ENCODE measurements around the gene MCUR1. TPM values are rescaled to one million over a fixed set of nuclear protein-coding genes. Genes with fewer than 3 reads are reported as not detected.

The MCUR1 gene
- total and polyA plus RNA-seq, 2 of the 13 experiments (the other 11 are each of a cell fraction or from before 2014, with no cell fraction given) = 8.0 to 29.6 TPM

DNA sequence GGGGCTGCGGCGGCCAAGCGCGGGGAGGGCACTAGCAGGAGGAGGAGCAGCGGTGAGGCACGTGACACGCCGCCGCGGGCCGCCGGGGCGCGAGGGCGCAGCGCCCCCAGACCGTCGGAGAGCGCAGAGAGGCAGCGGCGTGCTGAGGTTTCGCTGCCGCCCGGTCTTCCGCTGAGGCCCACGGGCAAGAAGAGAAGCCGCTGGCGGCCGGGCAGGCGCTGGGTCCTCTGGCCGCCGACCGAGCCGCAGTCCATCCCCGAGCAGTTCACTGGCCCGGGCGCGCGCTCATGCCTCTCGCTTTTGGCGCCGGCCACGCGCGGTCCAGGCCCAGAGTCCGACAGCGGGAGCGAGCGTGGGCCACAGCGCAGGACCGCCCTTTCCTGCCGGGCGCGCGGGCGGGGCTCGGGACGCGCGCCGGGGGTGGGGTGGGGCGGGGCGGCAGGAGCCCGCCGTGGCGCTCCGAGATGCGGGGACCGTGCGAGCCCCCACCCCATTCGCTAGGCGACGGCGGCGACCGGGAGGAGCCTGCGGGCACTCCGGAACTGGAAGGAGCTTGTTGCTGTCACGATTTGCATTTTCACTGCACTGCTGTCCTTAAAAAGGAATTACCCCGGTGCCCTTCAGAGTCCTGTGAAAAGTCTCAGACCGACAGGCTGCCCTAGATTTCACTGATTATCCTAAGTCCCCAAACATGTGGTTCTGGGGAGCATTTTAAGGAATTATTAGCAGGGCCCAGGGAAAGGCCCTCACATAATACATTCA is at the start of gene MCUR1 (continued):
- TF ChIP-seq, protein P1, sequence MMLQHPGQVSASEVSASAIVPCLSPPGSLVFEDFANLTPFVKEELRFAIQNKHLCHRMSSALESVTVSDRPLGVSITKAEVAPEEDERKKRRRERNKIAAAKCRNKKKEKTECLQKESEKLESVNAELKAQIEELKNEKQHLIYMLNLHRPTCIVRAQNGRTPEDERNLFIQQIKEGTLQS (CRISPR knock-in tag; IDR thresholded peaks at IDR 0.05) = peak; percentile 52
- TF ChIP-seq, protein P2, sequence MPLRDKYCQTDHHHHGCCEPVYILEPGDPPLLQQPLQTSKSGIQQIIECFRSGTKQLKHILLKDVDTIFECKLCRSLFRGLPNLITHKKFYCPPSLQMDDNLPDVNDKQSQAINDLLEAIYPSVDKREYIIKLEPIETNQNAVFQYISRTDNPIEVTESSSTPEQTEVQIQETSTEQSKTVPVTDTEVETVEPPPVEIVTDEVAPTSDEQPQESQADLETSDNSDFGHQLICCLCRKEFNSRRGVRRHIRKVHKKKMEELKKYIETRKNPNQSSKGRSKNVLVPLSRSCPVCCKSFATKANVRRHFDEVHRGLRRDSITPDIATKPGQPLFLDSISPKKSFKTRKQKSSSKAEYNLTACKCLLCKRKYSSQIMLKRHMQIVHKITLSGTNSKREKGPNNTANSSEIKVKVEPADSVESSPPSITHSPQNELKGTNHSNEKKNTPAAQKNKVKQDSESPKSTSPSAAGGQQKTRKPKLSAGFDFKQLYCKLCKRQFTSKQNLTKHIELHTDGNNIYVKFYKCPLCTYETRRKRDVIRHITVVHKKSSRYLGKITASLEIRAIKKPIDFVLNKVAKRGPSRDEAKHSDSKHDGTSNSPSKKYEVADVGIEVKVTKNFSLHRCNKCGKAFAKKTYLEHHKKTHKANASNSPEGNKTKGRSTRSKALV (CRISPR knock-in tag; IDR thresholded peaks at IDR 0.05) = peak; percentile 85; the same call in 1 of the 2 replicates
- TF ChIP-seq ZMYM2 (CRISPR knock-in tag; IDR thresholded peaks at IDR 0.05) (no peak), MAZ (IDR thresholded peaks at IDR 0.05; ENCODE audit: borderline replicate concordance, low read depth, low read length) (0 out of 2 replicates have a peak, but pooled peaks have one; percentile 42), MAZ (CRISPR knock-in tag; IDR thresholded peaks at IDR 0.05; ENCODE audit: low read depth) (peak; percentile 99), SNAI1 (CRISPR knock-in tag; IDR thresholded peaks at IDR 0.05; ENCODE audit: borderline replicate concordance) (0 out of 2 replicates have a peak, but pooled peaks have one; percentile 35), HNRNPH1 (optimal IDR thresholded peaks at IDR 0.05; ENCODE audit: low read depth, low read length) (no peak), ZFP1 (CRISPR knock-in tag; IDR thresholded peaks at IDR 0.05) (no peak), CBX2 (IDR thresholded peaks at IDR 0.05; ENCODE audit: low read depth, low read length) (no peak), CBX2 (CRISPR knock-in tag; IDR thresholded peaks at IDR 0.05; ENCODE audit: low read depth) (no peak), ZBTB21 (CRISPR knock-in tag; IDR thresholded peaks at IDR 0.05) (no peak), ZNF441 (CRISPR knock-in tag; IDR thresholded peaks at IDR 0.05; ENCODE audit: borderline replicate concordance) (peak; percentile 88; the same call in 1 of the 2 replicates), HNRNPK (IDR thresholded peaks at IDR 0.05; ENCODE audit: low read depth, low read length, poor library complexity, severe bottlenecking) (no peak)
- TF ChIP-seq, protein P3, sequence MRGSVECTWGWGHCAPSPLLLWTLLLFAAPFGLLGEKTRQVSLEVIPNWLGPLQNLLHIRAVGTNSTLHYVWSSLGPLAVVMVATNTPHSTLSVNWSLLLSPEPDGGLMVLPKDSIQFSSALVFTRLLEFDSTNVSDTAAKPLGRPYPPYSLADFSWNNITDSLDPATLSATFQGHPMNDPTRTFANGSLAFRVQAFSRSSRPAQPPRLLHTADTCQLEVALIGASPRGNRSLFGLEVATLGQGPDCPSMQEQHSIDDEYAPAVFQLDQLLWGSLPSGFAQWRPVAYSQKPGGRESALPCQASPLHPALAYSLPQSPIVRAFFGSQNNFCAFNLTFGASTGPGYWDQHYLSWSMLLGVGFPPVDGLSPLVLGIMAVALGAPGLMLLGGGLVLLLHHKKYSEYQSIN (CRISPR knock-in tag; IDR thresholded peaks at IDR 0.05; ENCODE audit: borderline replicate concordance) = no peak
- TF ChIP-seq, protein P4, sequence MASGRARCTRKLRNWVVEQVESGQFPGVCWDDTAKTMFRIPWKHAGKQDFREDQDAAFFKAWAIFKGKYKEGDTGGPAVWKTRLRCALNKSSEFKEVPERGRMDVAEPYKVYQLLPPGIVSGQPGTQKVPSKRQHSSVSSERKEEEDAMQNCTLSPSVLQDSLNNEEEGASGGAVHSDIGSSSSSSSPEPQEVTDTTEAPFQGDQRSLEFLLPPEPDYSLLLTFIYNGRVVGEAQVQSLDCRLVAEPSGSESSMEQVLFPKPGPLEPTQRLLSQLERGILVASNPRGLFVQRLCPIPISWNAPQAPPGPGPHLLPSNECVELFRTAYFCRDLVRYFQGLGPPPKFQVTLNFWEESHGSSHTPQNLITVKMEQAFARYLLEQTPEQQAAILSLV (CRISPR knock-in tag; IDR thresholded peaks at IDR 0.05; ENCODE audit: borderline replicate concordance) = peak; percentile 82; the same call in 1 of the 2 replicates
- TF ChIP-seq, protein P5, sequence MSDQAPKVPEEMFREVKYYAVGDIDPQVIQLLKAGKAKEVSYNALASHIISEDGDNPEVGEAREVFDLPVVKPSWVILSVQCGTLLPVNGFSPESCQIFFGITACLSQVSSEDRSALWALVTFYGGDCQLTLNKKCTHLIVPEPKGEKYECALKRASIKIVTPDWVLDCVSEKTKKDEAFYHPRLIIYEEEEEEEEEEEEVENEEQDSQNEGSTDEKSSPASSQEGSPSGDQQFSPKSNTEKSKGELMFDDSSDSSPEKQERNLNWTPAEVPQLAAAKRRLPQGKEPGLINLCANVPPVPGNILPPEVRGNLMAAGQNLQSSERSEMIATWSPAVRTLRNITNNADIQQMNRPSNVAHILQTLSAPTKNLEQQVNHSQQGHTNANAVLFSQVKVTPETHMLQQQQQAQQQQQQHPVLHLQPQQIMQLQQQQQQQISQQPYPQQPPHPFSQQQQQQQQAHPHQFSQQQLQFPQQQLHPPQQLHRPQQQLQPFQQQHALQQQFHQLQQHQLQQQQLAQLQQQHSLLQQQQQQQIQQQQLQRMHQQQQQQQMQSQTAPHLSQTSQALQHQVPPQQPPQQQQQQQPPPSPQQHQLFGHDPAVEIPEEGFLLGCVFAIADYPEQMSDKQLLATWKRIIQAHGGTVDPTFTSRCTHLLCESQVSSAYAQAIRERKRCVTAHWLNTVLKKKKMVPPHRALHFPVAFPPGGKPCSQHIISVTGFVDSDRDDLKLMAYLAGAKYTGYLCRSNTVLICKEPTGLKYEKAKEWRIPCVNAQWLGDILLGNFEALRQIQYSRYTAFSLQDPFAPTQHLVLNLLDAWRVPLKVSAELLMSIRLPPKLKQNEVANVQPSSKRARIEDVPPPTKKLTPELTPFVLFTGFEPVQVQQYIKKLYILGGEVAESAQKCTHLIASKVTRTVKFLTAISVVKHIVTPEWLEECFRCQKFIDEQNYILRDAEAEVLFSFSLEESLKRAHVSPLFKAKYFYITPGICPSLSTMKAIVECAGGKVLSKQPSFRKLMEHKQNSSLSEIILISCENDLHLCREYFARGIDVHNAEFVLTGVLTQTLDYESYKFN (CRISPR knock-in tag; conservative IDR thresholded peaks at IDR 0.05) = peak; percentile 57
- TF ChIP-seq, protein P6, sequence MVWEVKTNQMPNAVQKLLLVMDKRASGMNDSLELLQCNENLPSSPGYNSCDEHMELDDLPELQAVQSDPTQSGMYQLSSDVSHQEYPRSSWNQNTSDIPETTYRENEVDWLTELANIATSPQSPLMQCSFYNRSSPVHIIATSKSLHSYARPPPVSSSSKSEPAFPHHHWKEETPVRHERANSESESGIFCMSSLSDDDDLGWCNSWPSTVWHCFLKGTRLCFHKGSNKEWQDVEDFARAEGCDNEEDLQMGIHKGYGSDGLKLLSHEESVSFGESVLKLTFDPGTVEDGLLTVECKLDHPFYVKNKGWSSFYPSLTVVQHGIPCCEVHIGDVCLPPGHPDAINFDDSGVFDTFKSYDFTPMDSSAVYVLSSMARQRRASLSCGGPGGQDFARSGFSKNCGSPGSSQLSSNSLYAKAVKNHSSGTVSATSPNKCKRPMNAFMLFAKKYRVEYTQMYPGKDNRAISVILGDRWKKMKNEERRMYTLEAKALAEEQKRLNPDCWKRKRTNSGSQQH (CRISPR knock-in tag; IDR thresholded peaks at IDR 0.05; ENCODE audit: low read depth) = peak; percentile 46; the same call in 1 of the 2 replicates
- TF ChIP-seq, protein P7, sequence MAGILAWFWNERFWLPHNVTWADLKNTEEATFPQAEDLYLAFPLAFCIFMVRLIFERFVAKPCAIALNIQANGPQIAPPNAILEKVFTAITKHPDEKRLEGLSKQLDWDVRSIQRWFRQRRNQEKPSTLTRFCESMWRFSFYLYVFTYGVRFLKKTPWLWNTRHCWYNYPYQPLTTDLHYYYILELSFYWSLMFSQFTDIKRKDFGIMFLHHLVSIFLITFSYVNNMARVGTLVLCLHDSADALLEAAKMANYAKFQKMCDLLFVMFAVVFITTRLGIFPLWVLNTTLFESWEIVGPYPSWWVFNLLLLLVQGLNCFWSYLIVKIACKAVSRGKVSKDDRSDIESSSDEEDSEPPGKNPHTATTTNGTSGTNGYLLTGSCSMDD (CRISPR knock-in tag; IDR thresholded peaks at IDR 0.05) = no peak

All from HepG2 (cell line).